Ishikawa (cell line): ENCODE data around the gene KCNG2.

ENCODE experiments used
- CEBPB ChIP-seq: IDR thresholded peaks from 2 replicates; pipeline ENCODE4 v1.6.1; 2012
- EGR1 ChIP-seq: IDR thresholded peaks from 2 replicates; pipeline ENCODE4 v1.6.1; 2012
- EP300 ChIP-seq: IDR thresholded peaks from 2 replicates; pipeline ENCODE4 v1.6.1; 2012; ENCODE audit warnings: borderline replicate concordance
- MAX ChIP-seq: IDR thresholded peaks from 2 replicates; pipeline ENCODE4 v1.6.1; 2012
- RAD21 ChIP-seq: IDR thresholded peaks from 2 replicates; pipeline ENCODE4 v1.6.1; 2012; ENCODE audit warnings: low read depth
- TAF1 ChIP-seq: IDR thresholded peaks from 2 replicates; pipeline ENCODE4 v1.6.1; 2012; ENCODE audit warnings: low read depth, mild to moderate bottlenecking
- TCF12 ChIP-seq: IDR thresholded peaks from 2 replicates; pipeline ENCODE4 v1.6.1; 2012; ENCODE audit warnings: low read depth

DNA sequence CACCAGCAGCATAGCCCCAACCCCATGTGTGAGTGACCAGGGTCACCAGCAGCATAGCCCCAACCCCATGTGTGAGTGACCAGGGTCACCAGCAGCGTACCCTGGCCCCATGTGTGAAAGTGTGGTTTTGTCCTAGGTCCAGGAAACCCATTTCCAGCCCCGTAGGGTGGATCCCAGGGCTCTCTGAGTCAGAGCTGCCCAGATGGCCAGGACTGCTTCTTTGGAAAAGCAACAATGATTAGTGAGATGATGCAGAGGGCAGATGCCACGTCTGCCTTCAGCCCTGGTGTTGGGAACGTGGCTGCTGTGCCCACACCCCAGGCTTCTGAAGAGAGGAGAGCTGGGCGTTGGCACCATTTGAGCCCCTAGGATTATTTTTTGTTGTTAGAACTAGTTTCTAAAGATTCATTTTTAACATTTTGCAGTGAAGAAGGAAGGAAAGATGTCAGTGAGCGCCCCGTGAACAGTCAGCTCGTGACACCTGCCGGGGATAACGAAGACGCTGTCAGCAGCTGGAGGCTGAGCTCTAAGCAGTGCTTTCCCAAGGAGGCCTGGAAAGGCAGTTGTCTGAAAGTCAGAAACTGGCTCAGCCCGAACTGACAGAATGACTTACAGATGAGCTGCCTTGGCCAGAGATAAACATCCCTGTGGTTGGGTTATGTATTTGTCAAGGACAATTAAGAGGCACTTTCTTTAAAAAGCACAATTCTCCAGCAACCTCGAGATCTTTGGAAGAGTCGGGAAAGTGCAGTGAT, 32.1 kb upstream of the KCNG2 start:
- no peak for TF ChIP-seq RAD21
- no peak for TF ChIP-seq MAX
- no peak for TF ChIP-seq TAF1
- TF ChIP-seq EP300 = no peak
- TF ChIP-seq CEBPB = no peak
- no peak for TF ChIP-seq EGR1
- TF ChIP-seq TCF12 = no peak
